CD4-positive, alpha-beta T cell (primary cell): ENCODE measurements around the gene LHX4. TPM values are rescaled to one million over a fixed set of nuclear protein-coding genes. Genes with fewer than 3 reads are reported as not detected.

Experiments
- ATAC-seq: fragments of 200-7000 bp; cut with Tn5 transposase; one replicate; pipeline ENCODE4 v1.10.0; 2022; ENCODE audit warnings: mild to moderate bottlenecking; ENCODE audit not compliant: poor library complexity
- CTCF ChIA-PET: fragments of 350-600 bp; sonication (Branson Sonifier 250); formaldehyde crosslinking; loops from one replicate; lab custom pipeline; 2021; ENCODE audit warnings: antibody characterized with exemption, inconsistent platforms; lab: Charles Lee
- POLR2A ChIA-PET: fragments of 350-600 bp; sonication (Branson Sonifier 250); formaldehyde crosslinking; loops from one replicate; lab custom pipeline; 2021; ENCODE audit warnings: antibody characterized with exemption, inconsistent platforms; lab: Charles Lee
- DNase-seq, 14 experiments: peaks; one replicate each; pipeline ENCODE4 v3.0.0-alpha.2; 2013 to 2020; ENCODE audit warnings: mixed read lengths in 2 of 14
- H3K27ac ChIP-seq, 2 donors: one replicate each; pipeline versions ENCODE4 v1.5.1 to v1.7.0; 2013; ENCODE audit warnings: low read length in 2 of 2, low read depth in 1 of 2, mild to moderate bottlenecking in 1 of 2
- H3K27me3 ChIP-seq, 2 experiments: 1 replicate in 1 of 2; 2 replicates in 1 of 2; pipeline versions ENCODE4 v1.6.1 to v1.7.0; 2013; ENCODE audit warnings: low read length in 2 of 2, control low read depth in 1 of 2, mild to moderate bottlenecking in 1 of 2, moderate library complexity in 1 of 2; ENCODE audit not compliant: insufficient read depth in 2 of 2, control insufficient read depth in 1 of 2
- H3K36me3 ChIP-seq: one replicate; pipeline ENCODE4 v1.6.1; 2013; ENCODE audit warnings: low read length, control low read depth; ENCODE audit not compliant: insufficient read depth
- H3K4me1 ChIP-seq: one replicate; pipeline ENCODE4 v1.6.1; 2013; ENCODE audit warnings: low read length, control low read depth; ENCODE audit not compliant: insufficient read depth
- H3K4me3 ChIP-seq: one replicate; pipeline ENCODE4 v1.5.1; 2013; ENCODE audit warnings: mild to moderate bottlenecking, low read length, moderate library complexity
- H3K9me3 ChIP-seq, 2 experiments: 1 replicate in 1 of 2; 2 replicates in 1 of 2; pipeline versions ENCODE4 v1.6.1 to v1.7.0; 2013; ENCODE audit warnings: low read length in 2 of 2, mild to moderate bottlenecking in 2 of 2, control low read depth in 1 of 2, moderate library complexity in 1 of 2; ENCODE audit not compliant: control insufficient read depth in 1 of 2, insufficient read depth in 1 of 2
- H3K27ac Mint-ChIP-seq: one replicate; pipeline ENCODE4 v1.8.0; 2020; ENCODE audit warnings: mixed read lengths
- H3K27me3 Mint-ChIP-seq: one replicate; pipeline ENCODE4 v1.8.0; 2021; ENCODE audit warnings: mixed read lengths
- H3K36me3 Mint-ChIP-seq: one replicate; pipeline ENCODE4 v1.8.0; 2021; ENCODE audit warnings: low read depth, mixed read lengths
- H3K4me1 Mint-ChIP-seq: one replicate; pipeline ENCODE4 v1.8.0; 2021; ENCODE audit warnings: low read depth, mixed read lengths
- H3K4me3 Mint-ChIP-seq: one replicate; pipeline ENCODE4 v1.8.0; 2020; ENCODE audit warnings: mild to moderate bottlenecking, mixed read lengths
- H3K9me3 Mint-ChIP-seq: one replicate; pipeline ENCODE4 v1.8.0; 2020; ENCODE audit warnings: mixed read lengths
- intact Hi-C, 2 experiments: fragments of 100-400 bp; cut with DNase I in 1 of 2; cut with micrococcal nuclease in 1 of 2; formaldehyde crosslinking; loops; one replicate each; pipeline versions ENCODE4 v1.15.1 to v1.9.0; 2023 to 2025; cut with DNase I, micrococcal nuclease
- total RNA-seq, 174 experiments: library from RNA in 2 of 174; stranded (reverse) in 2 of 174; gene quantifications; one replicate each; pipeline ENCODE4 v1.2.3 and lab custom pipeline; 2021 to 2026
- TF ChIP-seq, protein P1 (sequence below): fragments of 200-600 bp; IDR thresholded peaks from one replicate; pipeline ENCODE4 v1.8.0; 2022; ENCODE audit warnings: antibody characterized with exemption, mild to moderate bottlenecking

LHX4 gene
- total RNA-seq, 2 experiments from 2014 or later: 0.03 TPM; not detected in 1

DNA sequence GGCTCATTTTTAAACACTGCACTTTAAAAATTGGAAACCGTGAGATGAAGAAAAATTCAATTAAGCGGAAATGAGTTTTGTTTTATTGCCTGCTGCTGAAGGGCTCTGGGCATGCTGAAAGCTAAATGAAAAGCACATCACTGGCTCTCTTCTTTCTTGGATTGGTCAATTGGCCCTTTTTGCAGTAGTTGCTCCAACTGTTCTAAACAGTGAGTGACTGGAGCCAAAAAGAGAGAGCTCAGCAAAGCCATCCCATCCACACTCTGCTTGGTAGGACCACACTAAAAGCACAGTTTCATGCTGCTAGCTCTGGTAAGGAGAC, 48.1 kb downstream of the LHX4 start:
- H3K4me1 Mint-ChIP-seq: no peaks in the 10 kb centered on the region
- peaks cover 6% of the 10 kb centered on the region for H3K36me3 ChIP-seq
- no peak overlapping the region for H3K27ac ChIP-seq
- peaks cover 64% of the 10 kb centered on the region for H3K36me3 Mint-ChIP-seq
- ChIA-PET CTCF (no interaction called here), POLR2A (no interaction called here)
- H3K9me3 Mint-ChIP-seq: no peaks in the 10 kb centered on the region
- DNase-seq (no peak), ATAC-seq (no peak)
- H3K27ac Mint-ChIP-seq: no peak overlapping the region
- H3K4me1 ChIP-seq: no peaks in the 10 kb centered on the region
- no peaks in the 10 kb centered on the region for H3K9me3 ChIP-seq
- intact Hi-C loops: no loop called here
- H3K27me3 Mint-ChIP-seq: no peaks in the 10 kb centered on the region
- no peaks in the 10 kb centered on the region for H3K27me3 ChIP-seq
- H3K4me3 ChIP-seq: no peak overlapping the region
- H3K4me3 Mint-ChIP-seq: no peak overlapping the region
- TF ChIP-seq, protein P1, sequence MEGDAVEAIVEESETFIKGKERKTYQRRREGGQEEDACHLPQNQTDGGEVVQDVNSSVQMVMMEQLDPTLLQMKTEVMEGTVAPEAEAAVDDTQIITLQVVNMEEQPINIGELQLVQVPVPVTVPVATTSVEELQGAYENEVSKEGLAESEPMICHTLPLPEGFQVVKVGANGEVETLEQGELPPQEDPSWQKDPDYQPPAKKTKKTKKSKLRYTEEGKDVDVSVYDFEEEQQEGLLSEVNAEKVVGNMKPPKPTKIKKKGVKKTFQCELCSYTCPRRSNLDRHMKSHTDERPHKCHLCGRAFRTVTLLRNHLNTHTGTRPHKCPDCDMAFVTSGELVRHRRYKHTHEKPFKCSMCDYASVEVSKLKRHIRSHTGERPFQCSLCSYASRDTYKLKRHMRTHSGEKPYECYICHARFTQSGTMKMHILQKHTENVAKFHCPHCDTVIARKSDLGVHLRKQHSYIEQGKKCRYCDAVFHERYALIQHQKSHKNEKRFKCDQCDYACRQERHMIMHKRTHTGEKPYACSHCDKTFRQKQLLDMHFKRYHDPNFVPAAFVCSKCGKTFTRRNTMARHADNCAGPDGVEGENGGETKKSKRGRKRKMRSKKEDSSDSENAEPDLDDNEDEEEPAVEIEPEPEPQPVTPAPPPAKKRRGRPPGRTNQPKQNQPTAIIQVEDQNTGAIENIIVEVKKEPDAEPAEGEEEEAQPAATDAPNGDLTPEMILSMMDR: no peak

DNA sequence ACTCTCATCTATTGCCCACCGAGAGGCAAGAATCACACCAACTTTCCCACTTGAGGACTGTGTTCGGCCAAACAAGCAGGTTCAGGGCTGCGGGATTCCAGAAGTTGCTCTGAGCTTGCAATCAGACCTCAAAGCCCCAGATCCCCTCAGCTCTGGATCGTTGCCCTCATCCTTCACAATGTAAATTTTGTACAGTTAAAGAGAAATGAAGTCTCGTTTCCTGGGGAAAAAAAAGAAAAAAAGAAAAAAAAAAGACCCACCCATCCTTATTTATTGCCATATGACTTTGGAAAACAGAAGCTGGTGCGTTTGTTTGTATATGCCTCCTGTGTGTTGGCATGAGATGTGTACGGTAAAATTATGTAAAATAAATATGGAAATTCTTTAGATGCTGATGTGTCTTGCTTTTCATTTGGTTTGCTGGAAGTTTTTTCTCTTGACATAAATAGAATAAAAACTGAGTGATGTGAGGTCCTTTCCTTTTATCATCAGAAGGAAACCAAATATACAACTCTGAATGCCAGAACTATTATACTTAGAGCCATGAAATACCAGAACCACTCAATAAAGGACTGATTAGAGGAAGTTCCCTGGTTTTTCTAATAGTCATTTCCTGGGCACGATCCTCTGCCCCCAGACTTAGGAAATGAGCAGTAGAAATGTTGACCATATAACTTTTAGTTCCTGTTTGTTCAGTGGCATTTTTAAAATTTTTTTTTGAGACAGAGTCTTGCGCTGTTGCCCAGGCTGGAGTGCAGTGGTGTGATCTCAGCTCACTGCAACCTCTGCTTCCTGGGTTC, 48.7 kb downstream of the LHX4 start:
- DNase-seq (peak in 3 of 14 experiments; percentile 10 to 40 (median 25)), ATAC-seq (no peak)
- Mint-ChIP-seq H3K36me3 (peaks cover 68% of the 10 kb centered on the region), H3K4me1 (no peaks in the 10 kb centered on the region), H3K27ac (no peak overlapping the region), H3K4me3 (no peak overlapping the region), H3K9me3 (no peaks in the 10 kb centered on the region), H3K27me3 (no peaks in the 10 kb centered on the region)
- ChIA-PET POLR2A (interaction anchor here (0.7 kb wide), 1 partner anchor 1798 kb away, joined by 3 read pairs; no protein-coding TSS in a partner anchor), CTCF (no interaction called here)
- Histone ChIP-seq H3K9me3 (no peaks in the 10 kb centered on the region), H3K4me3 (no peak overlapping the region), H3K4me1 (no peaks in the 10 kb centered on the region), H3K27ac (no peak overlapping the region), H3K36me3 (peaks cover 6% of the 10 kb centered on the region), H3K27me3 (no peaks in the 10 kb centered on the region)
- TF ChIP-seq, protein P1: no peak
- intact Hi-C loops: no loop called here

DNA sequence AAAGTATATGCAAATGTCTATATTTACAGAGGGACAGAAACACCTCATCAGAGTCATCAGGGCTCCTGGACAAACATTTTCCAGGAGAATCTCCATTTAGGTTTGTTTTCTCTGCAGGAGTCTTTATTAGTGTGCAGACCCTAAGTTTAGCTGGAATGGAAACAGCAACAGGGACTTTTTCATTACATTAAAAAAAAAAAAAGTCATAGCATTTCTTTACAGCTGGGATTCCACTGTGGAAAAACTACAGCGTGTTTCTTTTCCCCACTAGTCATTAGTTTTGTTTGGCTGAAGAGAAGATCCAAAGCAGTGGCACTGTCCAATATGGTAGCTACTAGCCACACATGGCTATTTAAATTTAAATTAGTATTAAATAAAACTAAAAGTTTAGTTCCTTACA, 49.6 kb downstream of the LHX4 start:
- Mint-ChIP-seq H3K4me1 (no peaks in the 10 kb centered on the region), H3K27me3 (no peaks in the 10 kb centered on the region), H3K9me3 (no peaks in the 10 kb centered on the region), H3K27ac (no peak overlapping the region), H3K36me3 (peaks cover 76% of the 10 kb centered on the region), H3K4me3 (no peak overlapping the region)
- no peaks in the 10 kb centered on the region for H3K4me1 ChIP-seq
- no peaks in the 10 kb centered on the region for H3K27me3 ChIP-seq
- no peak for DNase-seq
- H3K9me3 ChIP-seq: no peaks in the 10 kb centered on the region
- ChIA-PET CTCF (no interaction called here), POLR2A (no interaction called here)
- no peak for ATAC-seq
- intact Hi-C loops: no loop called here
- peaks cover 5% of the 10 kb centered on the region for H3K36me3 ChIP-seq
- no peak overlapping the region for H3K4me3 ChIP-seq
- TF ChIP-seq, protein P1: no peak
- no peak overlapping the region for H3K27ac ChIP-seq
